Measurements from ENCODE around the gene TSC22D2.
"Not testable (repeated sequence)": the region's sequence is repeated elsewhere in the genome, so short reads cannot be mapped to it uniquely, and the experiment has no call there.

TSC22D2 gene

GRCh38 chr3:150447631-150448465, 39.8 kb downstream of the TSC22D2 start:
- no peak for DNase-seq (ENCODE audit: low read depth in 3 of 3)

GRCh38 chr3:150449169-150449721, 41.1 kb downstream of the TSC22D2 start:
- no peak for DNase-seq (ENCODE audit: low read depth in 3 of 3)

GRCh38 chr3:150450916-150451315, 42.8 kb downstream of the TSC22D2 start:
- no peak for DNase-seq (ENCODE audit: low read depth in 3 of 3)

GRCh38 chr3:150451329-150452048, 43.4 kb downstream of the TSC22D2 start:
- DNase-seq (ENCODE audit: low read depth in 3 of 3), result no peak

- DNase-seq (ENCODE audit: low read depth in 3 of 3), result no peak
These were observed 45.3 kb downstream of the TSC22D2 start for GRCh38 chr3:150453353-150453752.

- no peak for DNase-seq (ENCODE audit: low read depth in 3 of 3)
These were observed 46.0 kb downstream of the TSC22D2 start for GRCh38 chr3:150454085-150454484.

GRCh38 chr3:150454622-150455021, 46.5 kb downstream of the TSC22D2 start:
- DNase-seq (ENCODE audit: low read depth in 3 of 3), result no peak

- no peak for DNase-seq (ENCODE audit: low read depth in 3 of 3)
These were observed 47.2 kb downstream of the TSC22D2 start for GRCh38 chr3:150455341-150455740.

- DNase-seq (ENCODE audit: low read depth in 3 of 3), result no peak
These were observed 49.9 kb downstream of the TSC22D2 start for GRCh38 chr3:150458001-150458400.

GRCh38 chr3:150460484-150460883, 52.4 kb downstream of the TSC22D2 start:
- DNase-seq (ENCODE audit: low read depth in 3 of 3), result no peak

- DNase-seq (ENCODE audit: low read depth in 3 of 3), result no peak
These were observed 53.3 kb downstream of the TSC22D2 start for GRCh38 chr3:150461399-150461798.

- no peak for DNase-seq (ENCODE audit: low read depth in 3 of 3)
These were observed 54.0 kb downstream of the TSC22D2 start for GRCh38 chr3:150462108-150462507.

GRCh38 chr3:150464684-150465083, 56.6 kb downstream of the TSC22D2 start:
- no peak for DNase-seq (ENCODE audit: low read depth in 3 of 3)

GRCh38 chr3:150467381-150467780, 59.3 kb downstream of the TSC22D2 start:
- DNase-seq (ENCODE audit: low read depth in 3 of 3), result no peak

- DNase-seq (ENCODE audit: low read depth in 3 of 3), result no peak
These were observed 61.2 kb downstream of the TSC22D2 start for GRCh38 chr3:150469031-150469930.

GRCh38 chr3:150469931-150470740, 62.0 kb downstream of the TSC22D2 start:
- no peak for DNase-seq (ENCODE audit: low read depth in 3 of 3)

- no peak for DNase-seq (ENCODE audit: low read depth in 3 of 3)
These were observed 64.3 kb downstream of the TSC22D2 start for GRCh38 chr3:150472421-150472820.

GRCh38 chr3:150473161-150473560, 65.1 kb downstream of the TSC22D2 start:
- DNase-seq (ENCODE audit: low read depth in 3 of 3), result not testable (repeated sequence)

GRCh38 chr3:150479370-150479769, 71.3 kb downstream of the TSC22D2 start:
- DNase-seq (ENCODE audit: low read depth in 3 of 3), result no peak

- no peak for DNase-seq (ENCODE audit: low read depth in 3 of 3)
These were observed 72.8 kb downstream of the TSC22D2 start for GRCh38 chr3:150480877-150481276.

GRCh38 chr3:150483226-150483625, 75.1 kb downstream of the TSC22D2 start:
- DNase-seq (ENCODE audit: low read depth in 3 of 3), result no peak

Data from stimulated activated CD4-positive, alpha-beta T cell treated with anti-CD3 and anti-CD28 coated beads, TNF-alpha, amount 100 ng/mL, for 24 hours (primary cell).